Measurements from ENCODE around the gene CEP152.

Gene CEP152

DNA sequence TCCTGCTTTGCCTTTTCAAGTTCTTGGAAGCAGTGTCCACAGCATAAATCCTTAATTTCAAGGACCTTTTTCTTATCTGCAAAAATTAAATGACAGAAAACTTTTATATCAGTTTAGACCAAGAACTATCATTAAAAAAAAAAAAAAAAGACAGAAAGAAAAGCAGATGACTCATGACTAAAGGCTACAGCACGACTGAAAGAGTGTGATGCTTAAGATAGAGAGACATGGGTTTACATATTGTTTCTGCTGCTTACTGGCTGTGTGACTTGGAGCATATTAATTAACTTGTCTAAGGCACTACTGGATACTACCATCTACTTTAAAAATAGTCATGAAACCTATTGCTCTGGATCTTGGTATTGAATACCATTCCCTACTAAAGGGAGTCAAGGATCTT lies 62.3 kb downstream of the CEP152 start:
- intact Hi-C loops (cut with DNase I; ENCODE audit: low total_unique reads) = no loop called here
- DNase-seq = no peak
- TF ChIP-seq, protein P1, sequence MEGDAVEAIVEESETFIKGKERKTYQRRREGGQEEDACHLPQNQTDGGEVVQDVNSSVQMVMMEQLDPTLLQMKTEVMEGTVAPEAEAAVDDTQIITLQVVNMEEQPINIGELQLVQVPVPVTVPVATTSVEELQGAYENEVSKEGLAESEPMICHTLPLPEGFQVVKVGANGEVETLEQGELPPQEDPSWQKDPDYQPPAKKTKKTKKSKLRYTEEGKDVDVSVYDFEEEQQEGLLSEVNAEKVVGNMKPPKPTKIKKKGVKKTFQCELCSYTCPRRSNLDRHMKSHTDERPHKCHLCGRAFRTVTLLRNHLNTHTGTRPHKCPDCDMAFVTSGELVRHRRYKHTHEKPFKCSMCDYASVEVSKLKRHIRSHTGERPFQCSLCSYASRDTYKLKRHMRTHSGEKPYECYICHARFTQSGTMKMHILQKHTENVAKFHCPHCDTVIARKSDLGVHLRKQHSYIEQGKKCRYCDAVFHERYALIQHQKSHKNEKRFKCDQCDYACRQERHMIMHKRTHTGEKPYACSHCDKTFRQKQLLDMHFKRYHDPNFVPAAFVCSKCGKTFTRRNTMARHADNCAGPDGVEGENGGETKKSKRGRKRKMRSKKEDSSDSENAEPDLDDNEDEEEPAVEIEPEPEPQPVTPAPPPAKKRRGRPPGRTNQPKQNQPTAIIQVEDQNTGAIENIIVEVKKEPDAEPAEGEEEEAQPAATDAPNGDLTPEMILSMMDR (IDR thresholded peaks at IDR 0.05) = no peak
- H3K27me3 ChIP-seq = no peaks in the 10 kb centered on the region
- H3K36me3 ChIP-seq = peaks cover 0 to 4% (median 3%) of the 10 kb centered on the region in 3 donors
- no peak overlapping the region for H3K4me3 ChIP-seq
- no peaks in the 10 kb centered on the region for H3K4me1 ChIP-seq
- no peak overlapping the region for H3K27ac ChIP-seq
- H3K9me3 ChIP-seq = no peaks in the 10 kb centered on the region

DNA sequence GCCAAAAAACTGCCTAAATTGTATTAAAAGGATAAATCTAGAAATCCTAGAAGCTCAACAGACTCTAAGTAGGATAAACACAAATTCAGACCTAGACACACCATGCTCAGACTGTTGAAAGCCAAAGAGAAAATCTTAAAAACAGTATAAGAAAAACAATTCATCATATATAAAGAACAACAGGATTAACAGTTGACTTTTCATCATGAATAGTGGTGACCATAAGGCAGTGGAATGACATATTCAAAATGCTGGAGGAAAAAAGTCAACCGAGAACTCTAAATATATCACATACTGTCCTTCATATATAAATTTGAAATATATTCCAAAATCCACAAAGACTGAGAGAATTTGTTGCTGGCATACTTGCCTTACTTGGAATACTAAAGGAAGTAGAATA lies 77.3 kb downstream of the CEP152 start:
- Histone ChIP-seq H3K27me3 (no peaks in the 10 kb centered on the region), H3K9me3 (peaks cover 0 to 4% (median 0%) of the 10 kb centered on the region in 3 donors), H3K36me3 (peaks cover 0 to 8% (median 8%) of the 10 kb centered on the region in 3 donors), H3K4me3 (no peak overlapping the region), H3K4me1 (no peaks in the 10 kb centered on the region), H3K27ac (no peak overlapping the region)
- TF ChIP-seq, protein P1 (IDR thresholded peaks at IDR 0.05) = no peak
- intact Hi-C loops (cut with DNase I; ENCODE audit: low total_unique reads) = no loop called here
- DNase-seq = no peak

DNA sequence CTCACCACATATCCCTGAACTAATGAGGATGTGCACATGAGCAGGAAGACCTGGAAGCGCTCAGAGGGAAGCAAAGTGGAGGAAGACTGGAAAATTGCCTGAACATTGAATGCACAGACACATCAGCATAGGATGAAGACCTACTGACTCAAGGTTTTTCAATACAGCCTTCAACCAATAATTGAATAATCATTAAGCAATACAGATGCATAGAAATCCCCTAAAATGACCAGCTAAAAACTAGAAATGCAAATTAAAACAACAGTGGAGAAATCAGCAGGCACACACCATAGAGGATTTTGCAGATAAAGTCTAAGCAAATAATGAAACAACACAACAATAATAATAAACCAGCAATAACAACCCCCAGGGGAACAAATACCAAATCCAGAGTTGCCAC lies 80.4 kb downstream of the CEP152 start:
- intact Hi-C loops (cut with DNase I; ENCODE audit: low total_unique reads) = no loop called here
- DNase-seq = no peak
- H3K27me3 ChIP-seq = no peaks in the 10 kb centered on the region
- no peaks in the 10 kb centered on the region for H3K36me3 ChIP-seq
- H3K9me3 ChIP-seq = peaks cover 0 to 4% (median 0%) of the 10 kb centered on the region in 3 donors
- TF ChIP-seq, protein P1 (IDR thresholded peaks at IDR 0.05) = no peak
- H3K4me1 ChIP-seq = no peaks in the 10 kb centered on the region
- no peak overlapping the region for H3K27ac ChIP-seq
- H3K4me3 ChIP-seq = no peak overlapping the region

DNA sequence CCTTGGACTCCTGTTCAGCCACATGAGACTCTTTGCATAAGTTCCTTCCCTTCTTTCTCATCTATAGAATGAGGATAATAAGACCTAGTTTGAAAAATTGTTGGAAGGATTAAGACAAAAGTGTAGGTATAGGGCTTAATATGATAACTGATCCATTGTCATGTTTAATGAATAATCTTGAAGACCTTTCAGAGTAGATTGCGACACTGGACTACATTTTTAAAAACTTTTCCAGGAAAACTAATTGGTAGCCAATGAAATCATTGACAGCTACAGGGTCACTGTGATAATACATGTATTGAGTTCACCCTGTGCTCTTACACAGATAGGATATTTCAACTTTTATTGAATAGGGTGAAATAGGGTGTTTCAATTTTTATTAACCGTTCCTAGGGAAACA lies 86.9 kb downstream of the CEP152 start:
- no peaks in the 10 kb centered on the region for H3K9me3 ChIP-seq
- no peaks in the 10 kb centered on the region for H3K4me1 ChIP-seq
- no peak overlapping the region for H3K4me3 ChIP-seq
- no peaks in the 10 kb centered on the region for H3K36me3 ChIP-seq
- DNase-seq = no peak
- H3K27ac ChIP-seq = no peak overlapping the region
- TF ChIP-seq, protein P1 (IDR thresholded peaks at IDR 0.05) = no peak
- intact Hi-C loops (cut with DNase I; ENCODE audit: low total_unique reads) = no loop called here
- H3K27me3 ChIP-seq = no peaks in the 10 kb centered on the region

DNA sequence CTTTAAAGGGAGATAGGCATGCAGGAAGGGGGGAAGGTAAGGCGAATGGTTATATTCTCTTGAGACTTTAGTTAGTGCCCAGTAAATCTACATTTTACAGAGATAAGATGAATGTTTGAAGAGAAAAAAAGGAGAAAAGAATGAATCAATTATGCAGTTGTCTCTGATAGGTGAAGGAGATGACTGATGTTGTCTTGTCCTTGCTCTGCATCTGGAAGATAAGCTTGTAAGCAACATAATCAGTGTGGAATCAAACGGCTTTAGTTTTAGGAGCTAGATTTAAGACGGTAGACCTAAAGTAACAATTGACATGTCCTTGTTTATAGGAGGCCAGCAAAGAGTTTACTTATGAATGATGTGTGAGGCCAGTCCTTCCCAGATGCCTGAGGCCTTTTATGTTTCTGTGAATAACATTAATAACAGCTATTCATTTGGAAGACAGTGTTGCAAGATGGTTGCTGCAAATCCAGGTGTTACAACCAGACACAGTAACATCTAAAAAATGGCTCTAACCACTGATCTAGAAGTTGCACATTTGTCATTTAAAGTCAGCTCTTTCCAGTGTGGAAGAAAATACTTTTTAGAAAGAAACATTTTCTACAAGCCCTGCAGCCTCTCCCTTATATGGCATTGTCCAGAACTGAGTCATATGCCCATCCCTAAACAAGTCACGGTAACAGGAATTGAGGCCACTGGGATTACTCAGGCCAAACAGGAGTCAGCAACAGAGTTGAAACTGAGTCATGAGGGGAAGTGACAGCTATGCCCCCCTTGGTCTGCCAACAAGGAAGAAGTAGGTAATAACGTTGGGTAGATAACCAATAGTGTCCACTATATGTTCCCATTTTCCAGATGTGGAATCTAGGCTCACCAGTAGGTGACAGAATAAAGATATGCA lies 87.9 kb downstream of the CEP152 start:
- no peak for DNase-seq
- no peak overlapping the region for H3K4me3 ChIP-seq
- no peaks in the 10 kb centered on the region for H3K4me1 ChIP-seq
- intact Hi-C loops (cut with DNase I; ENCODE audit: low total_unique reads) = no loop called here
- TF ChIP-seq, protein P1 (IDR thresholded peaks at IDR 0.05) = no peak
- H3K27ac ChIP-seq = no peak overlapping the region
- H3K9me3 ChIP-seq = no peaks in the 10 kb centered on the region
- H3K36me3 ChIP-seq = no peaks in the 10 kb centered on the region
- no peaks in the 10 kb centered on the region for H3K27me3 ChIP-seq

Data from tibial artery (tissue), 4 donors.